ENCODE results near the gene XYLT1.
"Not testable (repeated sequence)": the region's sequence is repeated elsewhere in the genome, so short reads cannot be mapped to it uniquely, and the experiment has no call there.

Gene XYLT1

DNA sequence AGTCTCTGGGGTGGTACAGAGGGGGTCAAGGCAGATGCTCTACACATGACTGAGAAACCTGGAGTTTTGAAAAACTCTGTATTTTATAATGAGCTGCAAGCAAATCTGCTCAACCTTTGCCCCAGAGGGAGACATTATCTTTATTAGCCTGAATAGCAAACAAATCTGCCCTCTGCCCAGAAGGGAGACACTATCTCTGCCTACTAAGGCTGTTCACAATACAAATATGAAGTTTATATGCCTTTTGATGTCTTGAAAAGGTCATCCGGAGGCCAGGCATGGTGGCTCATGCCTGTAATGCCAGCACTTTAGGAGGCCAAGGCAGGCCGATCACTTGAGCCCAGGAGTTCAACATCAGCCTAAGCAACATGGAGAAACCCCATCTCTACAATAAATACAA, 11.0 kb upstream of the XYLT1 start:
- Histone ChIP-seq H3K4me3 (ENCODE audit: low read depth, low read length) (no peak overlapping the region), H3K4me1 (ENCODE audit: control insufficient read depth, insufficient read depth, low read length) (no peaks in the 10 kb centered on the region), H3K9me3 (ENCODE audit: control insufficient read depth, insufficient read depth, low read depth, low read length) (no peaks in the 10 kb centered on the region), H3K27ac (ENCODE audit: extremely low read depth, low read depth, low read length) (no peak overlapping the region), H3K36me3 (ENCODE audit: control insufficient read depth in 2 of 2, insufficient read depth in 1 of 2, low read length in 2 of 2) (no peaks in the 10 kb centered on the region)
- POLR2A ChIA-PET: no interaction called here
- CTCF ChIA-PET: interaction anchor here (0.7 kb wide), 1 partner anchor 1725 kb away, joined by 4 read pairs; no protein-coding TSS in a partner anchor
- TF ChIP-seq ZNF549 (tag by site-specific recombination; IDR thresholded peaks at IDR 0.05) (no peak), ZNF830 (tag by site-specific recombination; IDR thresholded peaks at IDR 0.05; ENCODE audit: low read depth) (no peak), ZFP37 (tag by site-specific recombination; IDR thresholded peaks at IDR 0.05) (no peak), ZNF140 (tag by site-specific recombination; IDR thresholded peaks at IDR 0.05) (no peak), KLF10 (tag by site-specific recombination; IDR thresholded peaks at IDR 0.05) (no peak), ZNF514 (tag by site-specific recombination; IDR thresholded peaks at IDR 0.05) (no peak), ZFP3 (tag by site-specific recombination; IDR thresholded peaks at IDR 0.05; ENCODE audit: low read depth) (no peak), MZF1 (tag by site-specific recombination; IDR thresholded peaks at IDR 0.05; ENCODE audit: borderline replicate concordance) (no peak), ZNF510 (tag by site-specific recombination; IDR thresholded peaks at IDR 0.05; ENCODE audit: insufficient replicate concordance) (no peak), GLIS1 (tag by site-specific recombination; IDR thresholded peaks at IDR 0.05) (no peak), KLF1 (tag by site-specific recombination; IDR thresholded peaks at IDR 0.05) (no peak), KLF7 (tag by site-specific recombination; IDR thresholded peaks at IDR 0.05; ENCODE audit: borderline replicate concordance) (no peak), ZBTB48 (tag by site-specific recombination; IDR thresholded peaks at IDR 0.05) (no peak), ATF2 (tag by site-specific recombination; IDR thresholded peaks at IDR 0.05; ENCODE audit: low read depth) (no peak)
- TF ChIP-seq, protein P1, sequence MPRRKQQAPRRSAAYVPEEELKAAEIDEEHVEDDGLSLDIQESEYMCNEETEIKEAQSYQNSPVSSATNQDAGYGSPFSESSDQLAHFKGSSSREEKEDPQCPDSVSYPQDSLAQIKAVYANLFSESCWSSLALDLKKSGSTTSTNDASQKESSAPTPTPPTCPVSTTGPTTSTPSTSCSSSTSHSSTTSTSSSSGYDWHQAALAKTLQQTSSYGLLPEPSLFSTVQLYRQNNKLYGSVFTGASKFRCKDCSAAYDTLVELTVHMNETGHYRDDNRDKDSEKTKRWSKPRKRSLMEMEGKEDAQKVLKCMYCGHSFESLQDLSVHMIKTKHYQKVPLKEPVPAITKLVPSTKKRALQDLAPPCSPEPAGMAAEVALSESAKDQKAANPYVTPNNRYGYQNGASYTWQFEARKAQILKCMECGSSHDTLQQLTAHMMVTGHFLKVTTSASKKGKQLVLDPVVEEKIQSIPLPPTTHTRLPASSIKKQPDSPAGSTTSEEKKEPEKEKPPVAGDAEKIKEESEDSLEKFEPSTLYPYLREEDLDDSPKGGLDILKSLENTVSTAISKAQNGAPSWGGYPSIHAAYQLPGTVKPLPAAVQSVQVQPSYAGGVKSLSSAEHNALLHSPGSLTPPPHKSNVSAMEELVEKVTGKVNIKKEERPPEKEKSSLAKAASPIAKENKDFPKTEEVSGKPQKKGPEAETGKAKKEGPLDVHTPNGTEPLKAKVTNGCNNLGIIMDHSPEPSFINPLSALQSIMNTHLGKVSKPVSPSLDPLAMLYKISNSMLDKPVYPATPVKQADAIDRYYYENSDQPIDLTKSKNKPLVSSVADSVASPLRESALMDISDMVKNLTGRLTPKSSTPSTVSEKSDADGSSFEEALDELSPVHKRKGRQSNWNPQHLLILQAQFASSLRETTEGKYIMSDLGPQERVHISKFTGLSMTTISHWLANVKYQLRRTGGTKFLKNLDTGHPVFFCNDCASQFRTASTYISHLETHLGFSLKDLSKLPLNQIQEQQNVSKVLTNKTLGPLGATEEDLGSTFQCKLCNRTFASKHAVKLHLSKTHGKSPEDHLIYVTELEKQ (tag by site-specific recombination; IDR thresholded peaks at IDR 0.05; ENCODE audit: borderline replicate concordance): no peak
- TF ChIP-seq, protein P2, sequence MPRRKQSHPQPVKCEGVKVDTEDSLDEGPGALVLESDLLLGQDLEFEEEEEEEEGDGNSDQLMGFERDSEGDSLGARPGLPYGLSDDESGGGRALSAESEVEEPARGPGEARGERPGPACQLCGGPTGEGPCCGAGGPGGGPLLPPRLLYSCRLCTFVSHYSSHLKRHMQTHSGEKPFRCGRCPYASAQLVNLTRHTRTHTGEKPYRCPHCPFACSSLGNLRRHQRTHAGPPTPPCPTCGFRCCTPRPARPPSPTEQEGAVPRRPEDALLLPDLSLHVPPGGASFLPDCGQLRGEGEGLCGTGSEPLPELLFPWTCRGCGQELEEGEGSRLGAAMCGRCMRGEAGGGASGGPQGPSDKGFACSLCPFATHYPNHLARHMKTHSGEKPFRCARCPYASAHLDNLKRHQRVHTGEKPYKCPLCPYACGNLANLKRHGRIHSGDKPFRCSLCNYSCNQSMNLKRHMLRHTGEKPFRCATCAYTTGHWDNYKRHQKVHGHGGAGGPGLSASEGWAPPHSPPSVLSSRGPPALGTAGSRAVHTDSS (tag by site-specific recombination; IDR thresholded peaks at IDR 0.05): no peak

DNA sequence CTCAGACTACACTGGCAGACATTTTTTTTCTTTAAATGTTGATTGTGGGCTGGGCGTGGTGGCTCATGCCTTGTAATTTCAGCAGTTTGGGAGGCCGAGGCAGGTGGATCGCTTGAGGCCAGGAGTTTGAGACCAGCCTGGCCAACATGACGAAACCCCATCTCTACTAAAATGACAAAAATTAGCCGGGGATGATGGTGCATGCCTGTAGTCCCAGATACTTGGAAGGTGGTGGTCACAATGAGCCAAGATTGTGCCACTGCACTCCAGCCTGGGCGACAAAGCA, 6.4 kb upstream of the XYLT1 start:
- CTCF ChIA-PET; H3K4me3 ChIP-seq (ENCODE audit: low read depth, low read length); H3K36me3 ChIP-seq (ENCODE audit: control insufficient read depth in 2 of 2, insufficient read depth in 1 of 2, low read length in 2 of 2); H3K9me3 ChIP-seq (ENCODE audit: control insufficient read depth, insufficient read depth, low read depth, low read length); POLR2A ChIA-PET; H3K27ac ChIP-seq (ENCODE audit: extremely low read depth, low read depth, low read length); H3K4me1 ChIP-seq (ENCODE audit: control insufficient read depth, insufficient read depth, low read length): not testable (repeated sequence)

Data from HEK293 (cell line).